OCI-LY1 (cell line): ENCODE data around the gene ASS1.

ENCODE experiments used
- H2AFZ ChIP-seq: fragments of 200-600 bp; sonication (generic), shearing (Covaris generic); 2 replicates; pipeline ENCODE4 v1.6.0; 2014; ENCODE audit warnings: antibody characterized with exemption, mild to moderate bottlenecking, low read length
- H3F3A ChIP-seq: fragments of 200-600 bp; sonication (generic), shearing (Covaris generic); 2 replicates; pipeline ENCODE4 v1.6.0; 2014; ENCODE audit warnings: mild to moderate bottlenecking, antibody characterized with exemption, low read length, moderate library complexity; ENCODE audit not compliant: insufficient read depth
- H3K27ac ChIP-seq: fragments of 200-600 bp; sonication (generic); 2 replicates; pipeline ENCODE4 v1.5.1; 2014; ENCODE audit warnings: low read length, mixed run types, mild to moderate bottlenecking, low read depth; ENCODE audit not compliant: poor library complexity, severe bottlenecking
- H3K27me3 ChIP-seq: fragments of 200-600 bp; sonication (generic); 2 replicates; pipeline ENCODE4 v1.6.0; 2014; ENCODE audit warnings: antibody characterized with exemption, mild to moderate bottlenecking, low read length, moderate library complexity; ENCODE audit not compliant: insufficient read depth
- H3K36me3 ChIP-seq: fragments of 200-600 bp; sonication (generic); 2 replicates; pipeline ENCODE4 v1.6.1; 2014; ENCODE audit warnings: mild to moderate bottlenecking, antibody characterized with exemption, low read length, moderate library complexity, mixed read lengths; ENCODE audit not compliant: insufficient read depth
- H3K4me1 ChIP-seq: fragments of 200-600 bp; sonication (generic); 2 replicates; pipeline ENCODE4 v1.5.1; 2014; ENCODE audit warnings: mild to moderate bottlenecking, low read length, moderate library complexity; ENCODE audit not compliant: insufficient read depth, severe bottlenecking
- H3K4me2 ChIP-seq: fragments of 200-600 bp; sonication (generic), shearing (Covaris generic); 2 replicates; pipeline ENCODE4 v1.6.1; 2014; ENCODE audit warnings: low read length
- H3K4me3 ChIP-seq: fragments of 200-600 bp; sonication (generic); 2 replicates; pipeline ENCODE4 v1.5.1; 2014; ENCODE audit warnings: low read length, low read depth, mild to moderate bottlenecking, mixed read lengths; ENCODE audit not compliant: poor library complexity, severe bottlenecking
- H3K79me2 ChIP-seq: fragments of 200-600 bp; shearing (Covaris generic); 2 replicates; pipeline ENCODE4 v1.6.1; 2016; ENCODE audit warnings: mixed run types, low read length, mixed read lengths; ENCODE audit not compliant: insufficient read depth
- H3K9ac ChIP-seq: fragments of 200-600 bp; sonication (generic), shearing (Covaris generic); 2 replicates; pipeline ENCODE4 v1.6.1; 2014; ENCODE audit warnings: mild to moderate bottlenecking, low read length, mixed read lengths
- H3K9me2 ChIP-seq: fragments of 200-600 bp; sonication (generic), shearing (Covaris generic); 2 replicates; pipeline ENCODE4 v1.6.1; 2014; ENCODE audit warnings: low read depth, mild to moderate bottlenecking, low read length, mixed read lengths
- H3K9me3 ChIP-seq: fragments of 200-600 bp; shearing (Covaris generic); 2 replicates; pipeline ENCODE4 v1.6.1; 2014; ENCODE audit warnings: low read length, mixed read lengths
- H4K20me1 ChIP-seq: fragments of 200-600 bp; sonication (generic), shearing (Covaris generic); 2 replicates; pipeline ENCODE4 v1.6.0; 2016; ENCODE audit warnings: mild to moderate bottlenecking, low read length; ENCODE audit not compliant: insufficient read depth
- EZH2 ChIP-seq: fragments of 200-600 bp; sonication (generic), shearing (Covaris generic); IDR thresholded peaks from 2 replicates; pipeline ENCODE4 v1.8.0; 2017; ENCODE audit warnings: borderline replicate concordance, mixed run types, mild to moderate bottlenecking, antibody characterized with exemption, low read length, moderate library complexity, mixed read lengths
- TF ChIP-seq, protein P1 (sequence below): fragments of 200-600 bp; sonication (generic), shearing (Covaris generic); IDR thresholded peaks from 2 replicates; pipeline ENCODE4 v1.5.1; 2017; ENCODE audit warnings: mild to moderate bottlenecking, antibody characterized with exemption, low read length, moderate library complexity, mixed read lengths

Gene ASS1

DNA sequence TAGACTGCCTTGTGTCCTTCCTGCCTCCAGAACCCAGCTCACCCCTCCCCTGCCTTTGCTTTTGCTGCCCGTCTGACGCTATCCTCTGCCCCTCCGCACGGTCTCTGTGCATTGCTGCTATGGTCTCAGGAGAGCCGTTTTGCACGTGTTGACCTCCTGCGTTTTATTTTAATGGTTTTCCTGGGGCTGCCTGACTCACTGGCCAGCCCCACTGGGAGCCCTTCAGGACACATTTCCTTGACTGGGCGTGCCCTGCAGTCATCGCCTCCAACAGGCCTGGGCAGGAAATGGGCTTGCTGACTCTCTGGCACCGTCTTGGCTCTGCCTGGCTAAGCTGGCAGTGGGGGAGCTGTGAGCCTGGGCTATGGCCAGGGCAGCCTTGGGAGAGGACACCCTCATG lies 17.9 kb upstream of the ASS1 start:
- H3K79me2 ChIP-seq: no peaks in the 10 kb centered on the region
- H2AFZ ChIP-seq: no peak overlapping the region
- no peak overlapping the region for H3K4me2 ChIP-seq
- no peak overlapping the region for H3K27ac ChIP-seq
- H3K9ac ChIP-seq: no peak overlapping the region
- no peaks in the 10 kb centered on the region for H4K20me1 ChIP-seq
- H3K4me1 ChIP-seq: no peaks in the 10 kb centered on the region
- peaks cover 10% of the 10 kb centered on the region; the same call in 1 of the 2 replicates for H3K27me3 ChIP-seq
- TF ChIP-seq, protein P1, sequence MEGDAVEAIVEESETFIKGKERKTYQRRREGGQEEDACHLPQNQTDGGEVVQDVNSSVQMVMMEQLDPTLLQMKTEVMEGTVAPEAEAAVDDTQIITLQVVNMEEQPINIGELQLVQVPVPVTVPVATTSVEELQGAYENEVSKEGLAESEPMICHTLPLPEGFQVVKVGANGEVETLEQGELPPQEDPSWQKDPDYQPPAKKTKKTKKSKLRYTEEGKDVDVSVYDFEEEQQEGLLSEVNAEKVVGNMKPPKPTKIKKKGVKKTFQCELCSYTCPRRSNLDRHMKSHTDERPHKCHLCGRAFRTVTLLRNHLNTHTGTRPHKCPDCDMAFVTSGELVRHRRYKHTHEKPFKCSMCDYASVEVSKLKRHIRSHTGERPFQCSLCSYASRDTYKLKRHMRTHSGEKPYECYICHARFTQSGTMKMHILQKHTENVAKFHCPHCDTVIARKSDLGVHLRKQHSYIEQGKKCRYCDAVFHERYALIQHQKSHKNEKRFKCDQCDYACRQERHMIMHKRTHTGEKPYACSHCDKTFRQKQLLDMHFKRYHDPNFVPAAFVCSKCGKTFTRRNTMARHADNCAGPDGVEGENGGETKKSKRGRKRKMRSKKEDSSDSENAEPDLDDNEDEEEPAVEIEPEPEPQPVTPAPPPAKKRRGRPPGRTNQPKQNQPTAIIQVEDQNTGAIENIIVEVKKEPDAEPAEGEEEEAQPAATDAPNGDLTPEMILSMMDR: no peak
- no peak for TF ChIP-seq EZH2
- no peaks in the 10 kb centered on the region for H3F3A ChIP-seq
- no peak overlapping the region for H3K4me3 ChIP-seq
- H3K36me3 ChIP-seq: no peaks in the 10 kb centered on the region
- no peaks in the 10 kb centered on the region for H3K9me2 ChIP-seq
- H3K9me3 ChIP-seq: 0 out of 2 replicates have a peak, but pooled peaks cover 5% of the 10 kb centered on the region

- Histone ChIP-seq H3K9me3 (0 out of 2 replicates have a peak, but pooled peaks cover 5% of the 10 kb centered on the region), H3K79me2 (no peaks in the 10 kb centered on the region), H4K20me1 (no peaks in the 10 kb centered on the region), H3K4me1 (no peaks in the 10 kb centered on the region), H3K27me3 (peaks cover 10% of the 10 kb centered on the region; the same call in 1 of the 2 replicates), H3K4me2 (no peak overlapping the region), H3K4me3 (no peak overlapping the region), H3K27ac (no peak overlapping the region), H2AFZ (no peak overlapping the region), H3K9me2 (no peaks in the 10 kb centered on the region), H3K9ac (no peak overlapping the region), H3F3A (no peaks in the 10 kb centered on the region), H3K36me3 (no peaks in the 10 kb centered on the region)
- no peak for TF ChIP-seq EZH2
- TF ChIP-seq, protein P1: no peak
Measured at GRCh38 chr9:130427326-130427725, 17.4 kb upstream of the ASS1 start.

DNA sequence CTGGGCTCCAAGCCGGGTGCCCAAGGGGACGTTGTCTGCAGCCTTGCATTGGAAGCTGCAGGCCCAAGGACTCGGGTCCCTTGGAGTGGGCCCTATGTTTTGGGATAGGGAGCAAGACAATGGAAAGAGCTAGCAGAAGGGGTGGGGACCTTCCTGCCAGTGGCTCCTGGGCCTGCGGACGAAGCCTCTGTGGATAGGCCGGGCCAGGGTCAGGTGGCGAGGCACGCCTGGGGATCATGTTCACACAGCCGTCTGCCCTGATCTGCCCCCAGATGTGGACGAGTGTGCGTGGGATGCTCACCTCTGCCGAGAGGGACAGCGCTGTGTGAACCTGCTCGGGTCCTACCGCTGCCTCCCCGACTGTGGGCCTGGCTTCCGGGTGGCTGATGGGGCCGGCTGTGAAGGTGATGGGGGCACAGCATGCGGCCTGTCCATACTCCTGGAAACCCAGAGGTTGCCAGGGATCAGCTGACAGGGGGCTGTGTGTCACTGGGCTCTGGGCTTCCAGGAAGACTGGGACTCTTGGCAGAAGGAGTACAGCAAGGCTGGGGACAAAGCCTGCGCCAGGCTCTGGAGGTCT lies 16.6 kb upstream of the ASS1 start:
- no peak overlapping the region for H3K4me2 ChIP-seq
- no peak overlapping the region for H3K4me3 ChIP-seq
- H3K27ac ChIP-seq: no peak overlapping the region
- H3K27me3 ChIP-seq: peaks cover 10% of the 10 kb centered on the region; the same call in 1 of the 2 replicates
- H3K9ac ChIP-seq: no peak overlapping the region
- 0 out of 2 replicates have a peak, but pooled peaks cover 5% of the 10 kb centered on the region for H3K9me3 ChIP-seq
- no peaks in the 10 kb centered on the region for H3F3A ChIP-seq
- H2AFZ ChIP-seq: no peak overlapping the region
- no peaks in the 10 kb centered on the region for H3K36me3 ChIP-seq
- no peaks in the 10 kb centered on the region for H4K20me1 ChIP-seq
- H3K9me2 ChIP-seq: no peaks in the 10 kb centered on the region
- no peak for TF ChIP-seq EZH2
- TF ChIP-seq, protein P1: no peak
- no peaks in the 10 kb centered on the region for H3K4me1 ChIP-seq
- H3K79me2 ChIP-seq: no peaks in the 10 kb centered on the region
